ENCODE measurements around the gene MRGPRF.

DNA sequence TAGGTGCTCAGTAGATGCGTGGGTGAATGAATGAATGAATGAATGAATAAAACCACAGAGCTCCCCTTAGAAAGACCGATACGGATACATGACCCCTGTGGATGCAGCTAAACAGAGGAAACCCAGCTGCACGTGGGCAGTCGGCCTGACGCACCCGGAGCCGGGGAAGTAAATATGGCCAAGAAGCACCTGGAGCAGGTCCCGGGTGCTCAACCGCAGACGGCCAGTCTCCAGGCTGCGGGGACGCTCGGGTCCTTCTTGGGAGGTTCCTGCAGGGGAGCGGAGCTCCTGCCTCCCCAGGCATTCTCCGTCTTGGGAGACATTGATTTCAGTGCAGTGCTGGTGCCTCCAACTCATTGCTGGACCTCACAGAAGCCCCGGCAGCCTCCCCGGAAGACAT lies 24.0 kb upstream of the MRGPRF start:
- TF ChIP-seq, protein P1, sequence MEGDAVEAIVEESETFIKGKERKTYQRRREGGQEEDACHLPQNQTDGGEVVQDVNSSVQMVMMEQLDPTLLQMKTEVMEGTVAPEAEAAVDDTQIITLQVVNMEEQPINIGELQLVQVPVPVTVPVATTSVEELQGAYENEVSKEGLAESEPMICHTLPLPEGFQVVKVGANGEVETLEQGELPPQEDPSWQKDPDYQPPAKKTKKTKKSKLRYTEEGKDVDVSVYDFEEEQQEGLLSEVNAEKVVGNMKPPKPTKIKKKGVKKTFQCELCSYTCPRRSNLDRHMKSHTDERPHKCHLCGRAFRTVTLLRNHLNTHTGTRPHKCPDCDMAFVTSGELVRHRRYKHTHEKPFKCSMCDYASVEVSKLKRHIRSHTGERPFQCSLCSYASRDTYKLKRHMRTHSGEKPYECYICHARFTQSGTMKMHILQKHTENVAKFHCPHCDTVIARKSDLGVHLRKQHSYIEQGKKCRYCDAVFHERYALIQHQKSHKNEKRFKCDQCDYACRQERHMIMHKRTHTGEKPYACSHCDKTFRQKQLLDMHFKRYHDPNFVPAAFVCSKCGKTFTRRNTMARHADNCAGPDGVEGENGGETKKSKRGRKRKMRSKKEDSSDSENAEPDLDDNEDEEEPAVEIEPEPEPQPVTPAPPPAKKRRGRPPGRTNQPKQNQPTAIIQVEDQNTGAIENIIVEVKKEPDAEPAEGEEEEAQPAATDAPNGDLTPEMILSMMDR (IDR thresholded peaks at IDR 0.05) = no peak
- TF ChIP-seq POLR2A (IDR thresholded peaks at IDR 0.05) = no peak
- no peak for TF ChIP-seq POLR2AphosphoS5 (IDR thresholded peaks at IDR 0.05)
